ENCODE results near the gene SESN2. TPM values are rescaled to one million over a fixed set of nuclear protein-coding genes. Genes with fewer than 3 reads are reported as not detected.
"Not testable (repeated sequence)": the region's sequence is repeated elsewhere in the genome, so short reads cannot be mapped to it uniquely, and the experiment has no call there.

The SESN2 gene
- total RNA-seq, 1 experiment from 2014 or later: 118 TPM

GRCh38 chr1:28323720-28324119, 64.4 kb downstream of the SESN2 start:
- CTCF ChIA-PET: interaction anchor here (0.6 kb wide), 1 partner anchor 36 kb away, joined by 3 read pairs; no protein-coding TSS in a partner anchor
- no peak overlapping the region for H3K27ac Mint-ChIP-seq (ENCODE audit: low read depth, unreplicated experiment)
- intact Hi-C loops (cut with micrococcal nuclease): no loop called here

GRCh38 chr1:28326515-28326914, 67.2 kb downstream of the SESN2 start:
- TF ChIP-seq CTCF (IDR thresholded peaks at IDR 0.05; ENCODE audit: unreplicated experiment): no peak
- Mint-ChIP-seq H3K27me3 (ENCODE audit: insufficient read depth, unreplicated experiment) (no peaks in the 10 kb centered on the region), H3K27ac (ENCODE audit: low read depth, unreplicated experiment) (peak overlapping the region; percentile 2), H3K36me3 (ENCODE audit: insufficient read depth, unreplicated experiment) (peaks cover 18% of the 10 kb centered on the region), H3K9me3 (ENCODE audit: unreplicated experiment) (no peaks in the 10 kb centered on the region), H3K4me3 (ENCODE audit: unreplicated experiment) (no peak overlapping the region), H3K4me1 (ENCODE audit: insufficient read depth, unreplicated experiment) (peaks cover 6% of the 10 kb centered on the region)
- no peak for DNase-seq (ENCODE audit: unreplicated experiment)
- intact Hi-C loops (cut with micrococcal nuclease): no loop called here
- ChIA-PET CTCF (interaction anchor here (0.6 to 1.3 kb wide), 6 partner anchors 10 to 78 kb away, joined by 3 to 6 read pairs (median 3); no protein-coding TSS in a partner anchor), POLR2A (interaction anchor here (0.6 to 5.3 kb wide), 8 partner anchors 12 to 492 kb away, joined by 3 to 75 read pairs (median 3); partner anchors contain the start of gene SESN2)
- TSS peak; percentile 40 for BruUV-seq (replicated peaks)

More at GRCh38 chr1:28323720-28324119, 64.4 kb downstream of the SESN2 start:
- Mint-ChIP-seq H3K27me3 (ENCODE audit: insufficient read depth, unreplicated experiment) (no peaks in the 10 kb centered on the region), H3K9me3 (ENCODE audit: unreplicated experiment) (no peaks in the 10 kb centered on the region), H3K4me1 (ENCODE audit: insufficient read depth, unreplicated experiment) (peaks cover 6% of the 10 kb centered on the region), H3K36me3 (ENCODE audit: insufficient read depth, unreplicated experiment) (peaks cover under 1% of the 10 kb centered on the region), H3K4me3 (ENCODE audit: unreplicated experiment) (no peak overlapping the region)
- POLR2A ChIA-PET: no interaction called here
- DNase-seq (ENCODE audit: unreplicated experiment): no peak
- TF ChIP-seq CTCF (IDR thresholded peaks at IDR 0.05; ENCODE audit: unreplicated experiment): no peak
- BruUV-seq (replicated peaks): no TSS peak

GRCh38 chr1:28326984-28327383, 67.7 kb downstream of the SESN2 start:
- H3K36me3 Mint-ChIP-seq (ENCODE audit: insufficient read depth, unreplicated experiment): peaks cover 22% of the 10 kb centered on the region
- peak; percentile 23 for DNase-seq (ENCODE audit: unreplicated experiment)
- TF ChIP-seq CTCF (IDR thresholded peaks at IDR 0.05; ENCODE audit: unreplicated experiment): no peak
- CTCF ChIA-PET: interaction anchor here (0.6 to 1.3 kb wide), 6 partner anchors 16 to 78 kb away, joined by 3 to 6 read pairs (median 3); no protein-coding TSS in a partner anchor
- peak overlapping the region; percentile 2 for H3K27ac Mint-ChIP-seq (ENCODE audit: low read depth, unreplicated experiment)
- no TSS peak for BruUV-seq (replicated peaks)
- H3K9me3 Mint-ChIP-seq (ENCODE audit: unreplicated experiment): no peaks in the 10 kb centered on the region
- POLR2A ChIA-PET: interaction anchor here (0.6 to 5.3 kb wide), 11 partner anchors 13 to 1245 kb away, joined by 3 to 75 read pairs (median 4); partner anchors contain the start of gene SESN2
- intact Hi-C loops (cut with micrococcal nuclease): no loop called here
- H3K27me3 Mint-ChIP-seq (ENCODE audit: insufficient read depth, unreplicated experiment): no peaks in the 10 kb centered on the region
- H3K4me1 Mint-ChIP-seq (ENCODE audit: insufficient read depth, unreplicated experiment): peaks cover 6% of the 10 kb centered on the region
- no peak overlapping the region for H3K4me3 Mint-ChIP-seq (ENCODE audit: unreplicated experiment)

- H3K4me1 Mint-ChIP-seq (ENCODE audit: insufficient read depth, unreplicated experiment); DNase-seq (ENCODE audit: unreplicated experiment); BruUV-seq (replicated peaks); H3K9me3 Mint-ChIP-seq (ENCODE audit: unreplicated experiment); intact Hi-C loops (cut with micrococcal nuclease); H3K4me3 Mint-ChIP-seq (ENCODE audit: unreplicated experiment); H3K27me3 Mint-ChIP-seq (ENCODE audit: insufficient read depth, unreplicated experiment): not testable (repeated sequence)
- CTCF ChIA-PET: interaction anchor here (0.6 to 1.2 kb wide), 6 partner anchors 16 to 79 kb away, joined by 3 to 5 read pairs (median 4); no protein-coding TSS in a partner anchor
- Mint-ChIP-seq H3K27ac (ENCODE audit: low read depth, unreplicated experiment) (peak overlapping the region; percentile 2), H3K36me3 (ENCODE audit: insufficient read depth, unreplicated experiment) (peaks cover 27% of the 10 kb centered on the region)
- POLR2A ChIA-PET: interaction anchor here (0.6 to 5.3 kb wide), 9 partner anchors 13 to 1246 kb away, joined by 3 to 75 read pairs (median 4); partner anchors contain the start of gene SESN2
Observed at GRCh38 chr1:28327431-28327830, 68.1 kb downstream of the SESN2 start.
